OCI-LY7 (cell line): ENCODE data around the gene MT1E.

Experiments used
- CTCF ChIP-seq: fragments of 200-600 bp; sonication (generic); conservative IDR thresholded peaks from 2 replicates; pipeline ENCODE4 v1.5.1; 2014; ENCODE audit warnings: mild to moderate bottlenecking, antibody characterized with exemption, low read length, moderate library complexity, mixed read lengths
- EZH2phosphoT487 ChIP-seq: fragments of 200-600 bp; sonication (generic); IDR thresholded peaks from 2 replicates; pipeline ENCODE4 v1.6.1; 2018; ENCODE audit warnings: low read depth, borderline replicate concordance, mild to moderate bottlenecking, mixed run types, antibody characterized with exemption, low read length, moderate library complexity, mixed read lengths

GRCh38 chr16:56606476-56607108 lies 19.0 kb upstream of the MT1E start:
- TF ChIP-seq CTCF (no peak), EZH2phosphoT487 (no peak)
